ENCODE results near the gene PELI2.

- no peak for TF ChIP-seq POLR2A (IDR thresholded peaks at IDR 0.05; ENCODE audit: low read length)
- no peak for TF ChIP-seq GATA1 (IDR thresholded peaks at IDR 0.05; ENCODE audit: low read depth, low read length)
These were observed 166.4 kb downstream of the PELI2 start for GRCh38 chr14:56284641-56285040.
